NCI-H345 treated with DMSO at 0.1 percent for 48 hours (cell line): ENCODE measurements around the gene VAPA.
"Not testable (repeated sequence)": the region's sequence is repeated elsewhere in the genome, so short reads cannot be mapped to it uniquely, and the experiment has no call there.

Experiments used
- DNase-seq: peaks from one replicate; lab custom pipeline; 2025; ENCODE audit not compliant: unreplicated experiment; lab: John Stamatoyannopoulos, UW

The VAPA gene

DNA sequence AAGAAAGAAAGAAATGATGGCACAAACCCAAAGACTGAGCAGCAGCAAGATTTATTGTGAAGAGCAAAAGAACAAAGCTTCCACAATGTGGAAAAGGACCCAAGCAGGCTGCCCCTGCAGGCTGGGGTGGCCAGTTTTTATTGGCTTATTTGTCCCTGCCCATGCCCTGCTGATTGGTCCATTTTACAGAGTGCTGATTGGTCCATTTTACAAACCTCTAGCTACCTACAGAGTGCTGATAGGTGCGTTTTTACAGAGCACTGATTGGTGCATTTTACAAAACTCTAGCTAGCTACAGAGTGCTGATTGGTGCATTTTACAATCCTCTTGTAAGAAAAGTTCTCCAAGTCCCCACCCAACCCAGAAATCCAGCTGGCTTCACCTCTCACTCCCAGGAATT is 1.5 kb upstream of the VAPA start:
- DNase-seq, result not testable (repeated sequence)

- no peak for DNase-seq
Measured at GRCh38 chr18:9913151-9913525, 678 bp upstream of the VAPA start.

DNA sequence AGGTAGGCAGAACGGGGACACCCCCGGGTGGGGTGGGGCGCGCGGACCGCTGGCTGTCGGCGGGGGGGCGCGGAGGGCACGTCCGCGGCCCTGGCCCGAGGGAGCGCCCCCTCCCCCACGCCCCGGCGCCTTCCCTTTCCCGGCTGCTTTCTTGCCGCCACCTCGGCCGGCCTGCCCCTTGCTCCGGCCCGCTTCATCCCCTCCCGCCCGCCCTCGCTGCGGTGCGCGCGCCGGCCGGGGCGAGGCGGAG is 443 bp downstream of the VAPA start:
- DNase-seq, result no peak

- peak; percentile 47 for DNase-seq
Measured at GRCh38 chr18:9914584-9915290, 921 bp downstream of the VAPA start.

DNA sequence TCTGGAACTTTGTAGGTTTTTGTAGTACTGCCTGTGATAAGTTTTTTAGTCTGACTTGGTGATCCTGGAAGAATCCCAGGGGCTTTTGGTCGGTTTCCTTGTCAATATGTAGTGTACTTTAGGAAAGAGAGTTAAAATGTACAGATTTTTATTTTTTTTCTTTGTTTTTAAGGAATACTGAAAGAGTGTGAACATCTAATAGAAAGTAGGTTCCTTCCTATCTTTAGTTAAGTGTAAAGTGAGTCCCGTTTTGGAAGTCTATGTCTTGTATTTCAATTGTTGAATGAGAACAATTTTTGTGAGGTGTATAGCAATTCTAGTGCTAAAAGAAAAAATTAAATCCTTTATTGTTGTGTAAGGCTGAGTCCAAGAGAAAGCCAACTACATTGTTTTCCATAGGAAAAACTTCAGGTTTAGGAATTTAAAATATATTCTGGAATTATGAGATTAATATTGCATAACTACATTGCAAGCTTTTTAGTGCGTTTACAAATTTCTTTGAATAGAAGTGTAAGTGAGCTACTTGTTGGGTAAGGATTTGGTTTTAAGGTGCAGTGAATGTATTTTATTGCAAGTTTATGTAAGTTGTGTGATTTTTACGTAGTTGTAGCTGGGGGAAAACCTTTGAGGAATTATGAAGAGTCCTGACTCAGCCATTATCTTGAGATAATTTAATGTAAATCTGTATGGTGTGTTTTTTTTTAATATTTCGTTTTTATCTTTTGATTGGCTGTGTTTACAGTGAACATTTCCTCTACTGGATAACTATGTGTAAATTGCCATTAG is 1.7 kb downstream of the VAPA start:
- no peak for DNase-seq

DNA sequence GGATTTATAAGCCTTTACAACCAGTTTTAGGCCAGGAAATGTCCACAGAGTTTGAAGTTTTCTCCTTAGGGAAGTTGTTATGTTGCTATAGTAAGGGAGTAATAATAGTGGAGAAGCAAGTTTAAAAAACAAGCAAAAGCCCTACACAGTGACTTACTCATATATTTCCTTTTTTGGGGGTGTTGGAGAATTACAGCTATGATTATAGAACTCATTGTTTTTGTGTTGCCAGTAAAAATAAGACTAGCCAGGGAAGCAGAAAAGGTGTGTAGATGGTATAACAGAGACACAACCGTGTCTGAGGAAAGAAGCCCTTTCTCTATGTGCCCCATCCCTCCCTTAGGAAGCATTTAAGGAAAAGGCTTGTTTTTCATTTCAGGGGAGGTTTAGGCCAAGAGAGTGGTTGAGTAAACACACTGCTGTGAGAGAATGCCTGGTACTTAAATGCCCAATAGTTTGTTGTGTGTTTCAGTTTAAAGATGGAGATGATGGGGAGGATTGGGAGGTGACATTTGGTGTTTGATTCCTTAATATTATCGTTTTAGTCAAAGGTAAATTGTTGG is 2.3 kb downstream of the VAPA start:
- DNase-seq, result no peak

GRCh38 chr18:9916808-9917207 is 3.0 kb downstream of the VAPA start:
- DNase-seq, result no peak

- DNase-seq, result no peak
Measured at GRCh38 chr18:9918016-9918680, 4.3 kb downstream of the VAPA start.

DNA sequence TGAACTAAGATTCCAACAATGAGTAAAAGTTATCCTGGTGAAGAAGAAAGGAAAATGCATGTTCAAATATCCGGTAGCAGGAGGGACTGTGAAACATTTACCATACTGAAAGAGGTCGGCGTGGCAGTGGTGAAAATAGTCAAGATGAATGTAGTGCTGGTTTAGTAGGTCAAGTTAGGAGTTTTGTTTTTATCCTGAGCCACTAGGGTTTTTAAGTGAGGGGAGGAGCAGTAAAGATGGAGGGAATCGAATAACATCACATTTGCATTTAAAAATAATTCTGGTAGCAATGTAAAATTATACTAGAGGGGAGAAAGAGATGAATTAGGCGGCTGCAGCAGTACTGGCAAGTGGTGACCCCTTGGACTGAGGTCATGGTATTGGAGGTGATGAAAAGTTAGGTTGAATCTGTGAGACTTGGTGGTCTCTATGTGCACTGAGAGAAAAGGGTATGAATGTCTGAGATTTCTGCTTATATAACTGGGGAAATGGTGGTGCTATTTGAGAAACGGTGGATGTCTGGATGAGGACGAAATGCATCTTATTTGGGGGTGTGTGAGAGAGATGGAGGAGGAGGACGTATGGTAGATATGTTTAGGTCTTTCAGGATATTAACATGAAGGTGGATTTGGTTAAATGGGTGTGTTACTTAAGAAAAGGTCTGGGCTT is 5.9 kb downstream of the VAPA start:
- no peak for DNase-seq

GRCh38 chr18:9922592-9923311 is 8.9 kb downstream of the VAPA start:
- DNase-seq, result no peak

- DNase-seq, result no peak
Measured at GRCh38 chr18:9924371-9924943, 10.6 kb downstream of the VAPA start.

DNA sequence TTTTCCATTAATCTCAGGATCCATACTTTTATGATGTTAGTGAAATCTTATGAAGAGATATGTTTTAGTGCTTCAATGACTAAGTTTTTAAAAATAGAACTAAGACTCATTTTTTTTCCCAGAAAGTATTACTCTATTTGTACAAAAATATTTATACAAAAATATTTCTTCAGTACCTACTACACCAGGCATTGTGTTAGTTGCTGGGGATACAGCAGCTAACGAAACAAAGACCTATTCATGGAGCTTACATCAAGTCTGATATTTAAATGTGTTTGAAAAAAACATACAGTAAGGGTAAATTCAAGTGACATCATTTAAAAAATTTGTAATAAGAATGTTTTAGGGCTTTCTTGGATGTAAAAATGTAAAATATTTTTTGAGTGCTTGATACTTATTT is 11.6 kb downstream of the VAPA start:
- no peak for DNase-seq

- DNase-seq, result no peak
Measured at GRCh38 chr18:9925795-9926194, 12.0 kb downstream of the VAPA start.

DNA sequence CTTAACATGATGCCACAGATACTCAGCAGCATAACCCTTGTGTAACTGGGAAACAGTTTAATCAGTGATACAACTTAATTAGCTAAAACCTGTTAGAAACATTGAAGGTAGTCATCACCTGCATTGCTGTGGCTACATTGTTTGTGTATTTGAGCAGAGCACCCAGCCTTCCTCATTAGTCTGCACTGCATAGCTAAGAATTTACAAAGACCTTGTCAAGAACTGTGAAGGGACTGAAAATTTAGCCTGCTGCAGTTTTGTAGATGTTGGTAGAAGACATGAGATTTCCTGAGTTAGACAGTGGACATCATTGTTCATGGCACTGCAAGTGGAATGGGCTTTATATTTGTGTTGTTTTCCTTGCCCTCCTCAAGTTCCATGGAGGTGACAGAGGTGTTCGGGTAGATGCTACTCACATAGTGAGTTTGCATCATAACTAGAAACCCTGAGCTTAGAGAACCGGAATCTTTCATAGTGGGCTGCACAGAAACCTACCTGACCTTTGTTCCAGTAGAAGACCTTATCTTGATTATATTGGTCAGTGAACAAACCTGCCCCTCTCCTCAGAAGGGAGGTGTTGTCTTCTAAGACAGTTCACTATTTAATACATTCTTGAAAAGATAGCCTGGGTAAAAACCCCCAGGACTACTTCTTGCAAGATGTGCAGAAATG is 12.5 kb downstream of the VAPA start:
- no peak for DNase-seq

DNA sequence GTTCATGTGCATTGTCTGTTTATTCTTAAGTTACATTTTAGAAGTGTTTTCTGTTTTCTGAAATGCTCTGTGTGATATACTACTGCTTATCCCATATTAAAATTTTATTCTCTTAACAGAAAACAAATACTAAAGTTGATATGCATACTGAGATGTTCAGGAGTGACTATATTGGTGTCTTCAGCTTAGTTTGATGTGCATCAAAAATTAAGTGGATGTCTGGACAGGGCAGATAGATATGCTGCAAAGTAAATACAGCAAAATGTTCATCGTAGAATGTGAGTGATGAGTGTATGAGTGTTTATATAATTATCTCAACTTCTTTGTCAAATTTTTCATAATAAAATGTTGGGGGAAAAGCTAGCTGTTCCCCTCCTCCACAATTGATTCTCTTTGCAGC is 13.2 kb downstream of the VAPA start:
- no peak for DNase-seq

- no peak for DNase-seq
Measured at GRCh38 chr18:9927392-9928063, 13.7 kb downstream of the VAPA start.

GRCh38 chr18:9928646-9929259 is 14.9 kb downstream of the VAPA start:
- no peak for DNase-seq

DNA sequence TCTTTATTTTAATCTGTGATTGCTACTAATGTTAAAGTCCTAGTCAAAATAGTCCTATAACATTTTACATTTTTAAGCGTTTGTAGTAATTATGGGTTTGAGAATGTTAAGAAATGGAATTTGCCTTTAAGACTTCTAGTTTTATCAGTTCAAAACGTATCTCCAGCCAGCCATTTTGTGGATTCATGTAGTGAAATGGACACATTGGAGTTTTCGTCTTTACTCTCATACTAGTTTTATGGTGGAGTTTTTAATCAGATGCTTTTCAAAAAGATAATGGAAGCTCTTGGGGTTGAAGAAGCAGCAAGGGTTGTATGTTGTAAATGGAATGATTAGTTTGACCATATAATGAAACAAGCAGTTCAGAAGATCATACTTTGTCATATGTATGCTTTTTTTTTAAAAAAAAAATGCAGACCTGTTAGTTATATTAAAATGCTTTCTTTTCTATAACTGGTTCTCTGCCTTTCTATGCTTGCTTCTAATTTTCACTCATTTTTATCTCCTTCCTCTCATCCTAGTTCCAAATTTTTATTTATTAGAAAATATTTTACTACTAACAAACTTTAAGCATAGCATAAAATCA is 16.6 kb downstream of the VAPA start:
- no peak for DNase-seq

GRCh38 chr18:9931146-9931545 is 17.3 kb downstream of the VAPA start:
- DNase-seq, result no peak
